IPS DF 19.7 (cell line): Measurements from ENCODE around the gene ESD.
"Not testable (repeated sequence)": the region's sequence is repeated elsewhere in the genome, so short reads cannot be mapped to it uniquely, and the experiment has no call there.

Experiments used
- DNase-seq: peaks from one replicate; pipeline ENCODE4 v3.0.0-alpha.2; 2013; ENCODE audit warnings: low read depth, low spot score

ESD gene

GRCh38 chr13:46796515-46797474, at the start of gene ESD:
ESD (minus strand) TSS chr13:46797161; CDS start chr13:46791413, 5,748 bp downstream.
- peak; percentile 64 for DNase-seq

GRCh38 chr13:46846726-46847125, 49.8 kb upstream of the ESD start:
- no peak for DNase-seq

GRCh38 chr13:46845146-46845545, 48.2 kb upstream of the ESD start:
- DNase-seq, result no peak

GRCh38 chr13:46844431-46844830, 47.5 kb upstream of the ESD start:
- DNase-seq, result no peak

GRCh38 chr13:46839399-46839798, 42.4 kb upstream of the ESD start:
- DNase-seq, result no peak

- DNase-seq, result no peak
Measured at GRCh38 chr13:46834657-46835056, 37.7 kb upstream of the ESD start.

GRCh38 chr13:46831588-46832194, 34.7 kb upstream of the ESD start:
- no peak for DNase-seq

GRCh38 chr13:46830405-46831005, 33.5 kb upstream of the ESD start:
- no peak for DNase-seq

- no peak for DNase-seq
Measured at GRCh38 chr13:46822551-46822950, 25.6 kb upstream of the ESD start.

GRCh38 chr13:46817838-46818476, 21.0 kb upstream of the ESD start:
- no peak for DNase-seq

- no peak for DNase-seq
Measured at GRCh38 chr13:46817095-46817494, 20.1 kb upstream of the ESD start.

GRCh38 chr13:46816371-46816770, 19.4 kb upstream of the ESD start:
- no peak for DNase-seq

- no peak for DNase-seq
Measured at GRCh38 chr13:46812301-46812797, 15.4 kb upstream of the ESD start.

GRCh38 chr13:46810440-46810839, 13.5 kb upstream of the ESD start:
- no peak for DNase-seq

- not testable (repeated sequence) for DNase-seq
Measured at GRCh38 chr13:46804921-46805320, 8.0 kb upstream of the ESD start.

- DNase-seq, result no peak
Measured at GRCh38 chr13:46804391-46804815, 7.4 kb upstream of the ESD start.

- DNase-seq, result no peak
Measured at GRCh38 chr13:46803586-46803985, 6.6 kb upstream of the ESD start.

- DNase-seq, result no peak
Measured at GRCh38 chr13:46801858-46802257, 4.9 kb upstream of the ESD start.

- no peak for DNase-seq
Measured at GRCh38 chr13:46799139-46799538, 2.2 kb upstream of the ESD start.

GRCh38 chr13:46797501-46798237, 708 bp upstream of the ESD start:
- DNase-seq, result no peak

GRCh38 chr13:46796129-46796514, 839 bp downstream of the ESD start:
- DNase-seq, result no peak
